Left renal cortex interstitium (tissue), 4 donors: ENCODE measurements around the gene ALG12. TPM values are rescaled to one million over a fixed set of nuclear protein-coding genes. Genes with fewer than 3 reads are reported as not detected.
"Not testable (repeated sequence)": the region's sequence is repeated elsewhere in the genome, so short reads cannot be mapped to it uniquely, and the experiment has no call there.

ENCODE experiments used
- DNase-seq, 4 donors: peaks; one replicate each; pipeline ENCODE4 v3.0.0-alpha.2; 2013; ENCODE audit warnings: low read depth in 4 of 4, low spot score in 2 of 4, missing footprints in 1 of 4
- polyA plus RNA-seq, 4 donors: library from polyadenylated mRNA; unstranded; fragments of 120-200 nt; gene quantifications; one replicate each; pipeline ENCODE4 v1.2.1, GENCODE V29; 2013; ENCODE audit not compliant: insufficient read length in 4 of 4

The ALG12 gene
- polyA plus RNA-seq, 4 donors, result 23.0 to 43.3 (median 37.2) TPM

- no peak for DNase-seq
Observed at GRCh38 chr22:49947296-49947622, 29.0 kb upstream of the ALG12 start.

- DNase-seq, result no peak
Observed at GRCh38 chr22:49946612-49947295, 28.5 kb upstream of the ALG12 start.

- DNase-seq, result not testable (repeated sequence)
Observed at GRCh38 chr22:49945042-49945794, 27.0 kb upstream of the ALG12 start.

- no peak for DNase-seq
Observed at GRCh38 chr22:49944399-49944891, 26.2 kb upstream of the ALG12 start.

GRCh38 chr22:49943771-49944398 lies 25.6 kb upstream of the ALG12 start:
- no peak for DNase-seq

GRCh38 chr22:49943405-49943765 lies 25.1 kb upstream of the ALG12 start:
- DNase-seq, result no peak

- no peak for DNase-seq
Observed at GRCh38 chr22:49942565-49943404, 24.5 kb upstream of the ALG12 start.

- no peak for DNase-seq
Observed at GRCh38 chr22:49941507-49942316, 23.5 kb upstream of the ALG12 start.

GRCh38 chr22:49938565-49939136 lies 20.4 kb upstream of the ALG12 start:
- DNase-seq, result no peak

GRCh38 chr22:49937758-49938564 lies 19.7 kb upstream of the ALG12 start:
- no peak for DNase-seq

- no peak for DNase-seq
Observed at GRCh38 chr22:49936973-49937757, 18.9 kb upstream of the ALG12 start.

- DNase-seq, result no peak
Observed at GRCh38 chr22:49936018-49936972, 18.1 kb upstream of the ALG12 start.

GRCh38 chr22:49935561-49935960 lies 17.3 kb upstream of the ALG12 start:
- no peak for DNase-seq

GRCh38 chr22:49934891-49935557 lies 16.8 kb upstream of the ALG12 start:
- DNase-seq, result no peak

- no peak for DNase-seq
Observed at GRCh38 chr22:49934160-49934890, 16.1 kb upstream of the ALG12 start.
